Osteocyte (in vitro differentiated cells): ENCODE data around the gene CLDND1. TPM values are rescaled to one million over a fixed set of nuclear protein-coding genes. Genes with fewer than 3 reads are reported as not detected.

ENCODE experiments used
- DNase-seq: peaks from one replicate; pipeline ENCODE4 v3.0.0; 2021; ENCODE audit warnings: mixed read lengths; ENCODE audit not compliant: unreplicated experiment; ENCODE audit errors: extremely low spot score
- H3K27ac Mint-ChIP-seq: one replicate; pipeline ENCODE4 v1.8.0; 2021; ENCODE audit warnings: mild to moderate bottlenecking, mixed read lengths; ENCODE audit not compliant: unreplicated experiment
- H3K27me3 Mint-ChIP-seq: one replicate; pipeline ENCODE4 v1.8.0; 2021; ENCODE audit warnings: mixed read lengths; ENCODE audit not compliant: unreplicated experiment
- H3K36me3 Mint-ChIP-seq: one replicate; pipeline ENCODE4 v1.8.0; 2021; ENCODE audit warnings: mixed read lengths; ENCODE audit not compliant: unreplicated experiment
- H3K4me1 Mint-ChIP-seq: one replicate; pipeline ENCODE4 v1.8.0; 2021; ENCODE audit warnings: mixed read lengths; ENCODE audit not compliant: unreplicated experiment
- H3K4me3 Mint-ChIP-seq: one replicate; pipeline ENCODE4 v1.8.0; 2021; ENCODE audit warnings: mild to moderate bottlenecking, moderate library complexity, mixed read lengths; ENCODE audit not compliant: unreplicated experiment
- H3K9me3 Mint-ChIP-seq: one replicate; pipeline ENCODE4 v1.8.0; 2021; ENCODE audit warnings: mixed read lengths; ENCODE audit not compliant: unreplicated experiment
- total RNA-seq: library from RNA; stranded (reverse); gene quantifications from 2 replicates; pipeline ENCODE4 v1.2.1, GENCODE V29; 2021
- TF ChIP-seq, protein P1 (sequence below): fragments of 200-600 bp; sonication (generic); IDR thresholded peaks from 2 replicates; pipeline ENCODE4 v1.5.0; 2021; ENCODE audit warnings: antibody characterized with exemption, mild to moderate bottlenecking, moderate library complexity

CLDND1 gene
- total RNA-seq, 1 donor from 2014 or later: 93.2 TPM

DNA sequence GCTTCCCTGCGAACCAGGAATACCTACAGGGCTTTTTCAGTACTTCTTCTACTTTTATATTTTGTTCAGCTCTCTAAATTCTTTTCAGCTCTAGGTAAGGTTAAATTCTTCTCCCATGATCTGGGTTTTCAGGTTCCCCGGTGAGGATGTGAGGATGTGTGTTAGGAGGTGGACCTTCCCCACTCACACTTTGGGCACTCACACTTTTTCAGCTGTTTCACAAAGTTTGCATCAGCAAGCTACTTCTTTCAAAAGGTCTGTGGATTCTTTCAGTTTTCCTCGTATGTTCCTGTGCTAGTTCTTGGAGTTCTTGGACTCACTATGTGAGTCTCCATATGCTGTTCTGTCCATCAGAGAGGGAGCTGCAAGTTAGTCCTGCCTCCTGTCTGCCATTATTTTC is 39.1 kb downstream of the CLDND1 start:
- Mint-ChIP-seq H3K27me3 (peaks cover 15% of the 10 kb centered on the region), H3K4me3 (no peak overlapping the region), H3K36me3 (no peaks in the 10 kb centered on the region), H3K4me1 (no peaks in the 10 kb centered on the region), H3K9me3 (peaks cover 36% of the 10 kb centered on the region), H3K27ac (no peak overlapping the region)
- TF ChIP-seq, protein P1, sequence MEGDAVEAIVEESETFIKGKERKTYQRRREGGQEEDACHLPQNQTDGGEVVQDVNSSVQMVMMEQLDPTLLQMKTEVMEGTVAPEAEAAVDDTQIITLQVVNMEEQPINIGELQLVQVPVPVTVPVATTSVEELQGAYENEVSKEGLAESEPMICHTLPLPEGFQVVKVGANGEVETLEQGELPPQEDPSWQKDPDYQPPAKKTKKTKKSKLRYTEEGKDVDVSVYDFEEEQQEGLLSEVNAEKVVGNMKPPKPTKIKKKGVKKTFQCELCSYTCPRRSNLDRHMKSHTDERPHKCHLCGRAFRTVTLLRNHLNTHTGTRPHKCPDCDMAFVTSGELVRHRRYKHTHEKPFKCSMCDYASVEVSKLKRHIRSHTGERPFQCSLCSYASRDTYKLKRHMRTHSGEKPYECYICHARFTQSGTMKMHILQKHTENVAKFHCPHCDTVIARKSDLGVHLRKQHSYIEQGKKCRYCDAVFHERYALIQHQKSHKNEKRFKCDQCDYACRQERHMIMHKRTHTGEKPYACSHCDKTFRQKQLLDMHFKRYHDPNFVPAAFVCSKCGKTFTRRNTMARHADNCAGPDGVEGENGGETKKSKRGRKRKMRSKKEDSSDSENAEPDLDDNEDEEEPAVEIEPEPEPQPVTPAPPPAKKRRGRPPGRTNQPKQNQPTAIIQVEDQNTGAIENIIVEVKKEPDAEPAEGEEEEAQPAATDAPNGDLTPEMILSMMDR: no peak
- DNase-seq: no peak

DNA sequence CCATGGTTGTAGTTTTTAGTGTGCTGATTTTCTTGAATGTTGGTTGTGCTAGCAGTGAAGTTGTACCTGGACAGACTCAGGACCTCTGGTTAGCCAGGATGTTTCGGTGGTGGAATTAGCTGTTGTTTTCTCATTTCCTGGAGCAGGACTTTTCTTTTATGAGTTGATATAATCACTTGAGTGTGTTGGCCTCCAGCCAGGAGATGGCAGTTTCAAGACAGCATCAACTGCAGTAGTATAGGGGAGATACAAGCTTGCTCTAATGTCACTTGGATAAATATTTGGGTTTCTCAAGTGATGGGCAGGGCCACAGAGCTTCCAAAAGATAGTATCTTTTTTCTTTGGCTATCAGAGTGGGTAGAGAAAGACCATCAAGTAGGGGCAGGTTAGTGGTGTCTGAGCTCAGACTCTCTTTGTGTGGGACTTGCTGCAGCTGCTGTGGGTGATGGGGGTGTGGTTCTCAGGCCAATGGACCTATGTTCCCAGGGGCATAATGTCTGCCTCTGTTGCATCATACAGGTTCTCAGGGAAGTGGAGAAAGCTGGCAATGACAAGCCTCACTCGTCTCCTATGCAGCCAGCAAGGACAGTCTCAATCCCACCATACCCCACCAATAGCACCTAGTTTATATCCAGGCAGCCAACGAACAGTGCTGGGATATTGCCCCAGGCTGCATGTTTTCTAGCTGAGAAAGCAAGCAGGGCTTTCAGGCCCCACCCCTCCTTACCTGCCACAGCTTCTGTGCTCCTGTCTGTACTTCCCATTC is 39.8 kb downstream of the CLDND1 start:
- TF ChIP-seq, protein P1: no peak
- H3K27me3 Mint-ChIP-seq: peaks cover 8% of the 10 kb centered on the region
- H3K36me3 Mint-ChIP-seq: no peaks in the 10 kb centered on the region
- H3K4me3 Mint-ChIP-seq: no peak overlapping the region
- H3K9me3 Mint-ChIP-seq: peaks cover 29% of the 10 kb centered on the region
- H3K4me1 Mint-ChIP-seq: no peaks in the 10 kb centered on the region
- DNase-seq: no peak
- H3K27ac Mint-ChIP-seq: no peak overlapping the region

Other genes starting within 250 kb of the CLDND1 start
- not detected in 2 replicates for gene OR5H2, start 240.4 kb downstream of the CLDND1 start, total RNA-seq
- gene OR5K4, start 169.0 kb downstream of the CLDND1 start, total RNA-seq: not detected in 2 replicates
- not detected in 2 replicates for gene OR5K3, start 132.2 kb downstream of the CLDND1 start, total RNA-seq
- gene OR5K1, start 59.7 kb downstream of the CLDND1 start, total RNA-seq: not detected in 2 replicates
- gene OR5K2, start 25.2 kb downstream of the CLDND1 start, total RNA-seq: not detected in 2 replicates
- gene GPR15, start 9.1 kb upstream of the CLDND1 start, total RNA-seq: not detected in 2 replicates
- gene CPOX, start 70.7 kb upstream of the CLDND1 start, total RNA-seq: 17.4 and 19.3 TPM in 2 replicates
- gene ST3GAL6, start 240.4 kb upstream of the CLDND1 start, total RNA-seq: 4.4 and 8.0 TPM in 2 replicates